BLaER1 (cell line): ENCODE measurements around the gene PHF21B.

Experiments
- H3K27ac ChIP-seq: shearing (Covaris generic); formaldehyde crosslinking; 2 replicates; pipeline ENCODE4 v1.8.1; 2022
- H3K27me3 ChIP-seq: shearing (Covaris generic); formaldehyde crosslinking; 2 replicates; pipeline ENCODE4 v1.8.1; 2022
- H3K36me3 ChIP-seq: shearing (Covaris generic); formaldehyde crosslinking; 2 replicates; pipeline ENCODE4 v1.8.1; 2022
- H3K4me1 ChIP-seq: shearing (Covaris generic); formaldehyde crosslinking; 2 replicates; pipeline ENCODE4 v1.8.1; 2022
- H3K4me2 ChIP-seq: shearing (Covaris generic); formaldehyde crosslinking; 2 replicates; pipeline ENCODE4 v1.8.1; 2022
- H3K4me3 ChIP-seq: shearing (Covaris generic); formaldehyde crosslinking; 2 replicates; pipeline ENCODE4 v1.8.1; 2022
- H3K9ac ChIP-seq: shearing (Covaris generic); formaldehyde crosslinking; 2 replicates; pipeline ENCODE4 v1.8.1; 2022
- H3K9me3 ChIP-seq: shearing (Covaris generic); formaldehyde crosslinking; 2 replicates; pipeline ENCODE4 v1.8.1; 2022
- H4K20me1 ChIP-seq: shearing (Covaris generic); formaldehyde crosslinking; 2 replicates; pipeline ENCODE4 v1.8.1; 2022
- Cebpa-rat ChIP-seq: shearing (Covaris generic); IDR thresholded peaks from 2 replicates; pipeline ENCODE4 v1.8.1; 2022

The PHF21B gene

DNA sequence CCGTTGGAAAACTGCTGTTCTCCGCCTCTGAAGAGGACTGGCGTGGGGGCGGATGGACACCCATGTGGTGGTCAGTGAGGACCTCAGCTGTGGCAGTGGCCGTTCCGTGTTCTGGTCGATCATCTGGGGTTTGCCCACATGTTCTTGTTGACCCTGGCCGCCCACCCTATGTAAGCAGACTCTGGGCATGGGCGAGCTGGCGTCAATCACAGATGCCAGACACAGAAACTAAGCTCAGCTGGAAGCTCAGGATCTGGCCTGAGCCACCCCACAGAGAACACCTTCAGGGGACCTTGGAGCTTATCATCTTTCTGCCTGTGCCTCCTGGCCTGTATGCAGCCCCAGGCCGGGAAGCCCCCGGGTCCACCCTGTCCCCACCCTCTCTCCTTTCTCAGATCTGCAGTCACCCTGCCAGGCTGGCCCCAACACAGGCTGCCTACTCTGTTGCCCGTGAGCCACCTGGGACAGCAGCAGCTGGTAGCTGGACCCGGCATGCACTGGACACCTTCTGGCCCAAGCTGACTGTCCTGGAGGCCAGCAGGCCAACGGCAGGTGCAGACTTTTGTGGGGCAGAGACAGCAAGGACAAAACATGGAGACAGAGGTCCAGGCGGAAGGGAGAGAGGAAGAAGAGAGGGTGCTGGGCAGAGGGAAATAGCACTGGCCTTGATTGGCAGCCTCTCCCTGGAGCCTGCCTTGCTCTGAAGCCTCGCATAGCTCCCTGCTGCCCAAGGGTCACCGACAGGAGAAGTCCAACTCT lies 91.5 kb downstream of the PHF21B start:
- no peaks in the 10 kb centered on the region for H4K20me1 ChIP-seq
- no peak overlapping the region for H3K9ac ChIP-seq
- H3K4me1 ChIP-seq, result no peaks in the 10 kb centered on the region
- no peak for TF ChIP-seq Cebpa-rat
- no peak overlapping the region for H3K27ac ChIP-seq
- H3K4me3 ChIP-seq, result no peak overlapping the region
- H3K4me2 ChIP-seq, result no peak overlapping the region
- H3K27me3 ChIP-seq, result no peaks in the 10 kb centered on the region
- no peaks in the 10 kb centered on the region for H3K9me3 ChIP-seq
- 0 out of 2 replicates have a peak, but pooled peaks cover 3% of the 10 kb centered on the region for H3K36me3 ChIP-seq

DNA sequence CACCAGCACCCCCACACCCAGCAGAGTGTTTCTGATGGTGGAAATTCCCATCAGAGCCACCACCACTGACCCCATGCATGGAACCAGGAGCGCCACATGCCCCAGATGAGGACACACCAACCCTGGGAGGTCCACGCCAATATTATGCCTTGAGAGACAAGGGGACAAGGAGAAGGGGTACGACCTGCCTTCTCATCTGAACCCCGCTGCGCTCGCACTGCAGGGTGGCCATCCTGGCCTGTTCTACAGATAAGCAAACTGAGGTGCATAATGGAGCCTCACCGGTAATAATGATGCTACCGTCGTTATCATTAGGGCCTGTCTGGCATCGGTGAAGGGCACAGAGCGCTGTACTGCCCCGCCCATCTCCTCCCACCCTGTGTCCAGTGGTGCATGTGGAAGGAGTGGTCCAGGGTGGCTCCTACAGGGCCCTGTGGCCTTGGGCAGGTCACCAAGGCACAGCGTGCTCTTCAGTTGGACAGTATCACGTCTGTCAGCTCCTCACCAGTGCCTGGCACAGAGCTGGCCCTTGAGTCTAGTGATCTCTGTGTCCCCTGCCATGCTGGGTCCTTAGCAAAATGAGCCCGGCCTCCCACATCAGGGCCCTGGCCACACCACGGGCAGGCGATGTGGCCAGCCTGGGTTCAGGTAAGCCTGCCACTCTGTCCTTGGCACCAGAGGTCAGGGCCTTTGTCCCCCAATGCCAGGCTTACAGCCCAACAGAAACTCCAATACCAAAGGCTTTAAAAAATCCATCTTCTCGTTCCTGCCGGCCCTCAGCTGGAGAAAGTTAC lies 92.2 kb downstream of the PHF21B start:
- no peak for TF ChIP-seq Cebpa-rat

DNA sequence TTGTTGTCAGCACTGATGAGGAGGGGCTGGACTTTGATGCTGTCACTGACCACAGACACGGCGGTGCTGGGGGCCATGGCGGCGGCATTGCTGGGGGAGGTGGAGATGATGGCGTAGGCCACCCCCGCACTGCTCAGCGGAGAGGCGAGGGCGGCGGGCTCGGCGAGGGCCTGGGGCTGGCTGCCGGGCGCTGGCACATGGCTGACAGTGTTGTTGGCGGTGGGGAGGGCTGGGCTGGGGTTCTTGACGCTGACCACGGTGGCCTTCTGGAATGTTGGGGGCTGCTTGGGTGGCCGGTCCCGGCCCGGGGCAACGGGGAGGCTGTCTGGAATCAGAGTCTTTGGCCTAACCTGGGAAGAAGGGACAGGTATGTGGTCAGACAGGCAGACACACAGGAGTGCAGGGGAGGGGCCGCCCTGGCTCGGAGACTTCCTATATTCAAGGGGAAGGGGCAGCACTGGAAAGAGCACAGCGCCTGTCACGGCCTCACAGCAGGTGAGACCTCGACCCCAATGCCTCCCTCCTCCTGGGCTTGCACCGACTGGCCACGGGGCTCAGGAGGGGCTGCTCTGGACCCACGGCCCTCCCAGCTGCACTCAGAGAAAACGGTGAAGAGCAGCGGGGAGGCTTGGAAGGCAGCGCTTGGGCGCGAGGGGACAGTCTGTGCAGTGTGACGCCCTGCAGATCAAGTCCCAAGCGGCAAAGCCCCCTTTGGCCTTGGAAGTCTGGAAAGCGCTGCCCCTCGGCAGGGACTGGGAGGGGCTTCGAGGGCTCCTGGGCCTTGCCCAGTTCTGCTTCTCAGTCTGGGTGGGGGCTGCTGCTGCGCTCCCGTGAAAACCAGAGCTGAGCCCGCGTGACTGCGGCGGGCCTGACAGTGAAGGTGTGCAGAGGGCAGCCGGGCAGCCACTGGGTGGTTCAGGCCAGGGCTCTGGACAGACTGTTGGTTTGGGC lies 93.2 kb downstream of the PHF21B start:
- no peak for TF ChIP-seq Cebpa-rat
- Histone ChIP-seq H3K4me2 (no peak overlapping the region), H3K4me3 (no peak overlapping the region), H3K36me3 (peaks cover 17% of the 10 kb centered on the region), H3K9me3 (peaks cover 9% of the 10 kb centered on the region), H3K4me1 (no peaks in the 10 kb centered on the region), H4K20me1 (no peaks in the 10 kb centered on the region), H3K27ac (no peak overlapping the region), H3K27me3 (no peaks in the 10 kb centered on the region), H3K9ac (no peak overlapping the region)

More for the DNA sequence above, 92.2 kb downstream of the PHF21B start:
- Histone ChIP-seq H3K4me2 (no peak overlapping the region), H4K20me1 (no peaks in the 10 kb centered on the region), H3K9ac (no peak overlapping the region), H3K36me3 (0 out of 2 replicates have a peak, but pooled peaks cover 7% of the 10 kb centered on the region), H3K27ac (no peak overlapping the region), H3K4me1 (no peaks in the 10 kb centered on the region), H3K4me3 (no peak overlapping the region), H3K9me3 (no peaks in the 10 kb centered on the region), H3K27me3 (no peaks in the 10 kb centered on the region)

DNA sequence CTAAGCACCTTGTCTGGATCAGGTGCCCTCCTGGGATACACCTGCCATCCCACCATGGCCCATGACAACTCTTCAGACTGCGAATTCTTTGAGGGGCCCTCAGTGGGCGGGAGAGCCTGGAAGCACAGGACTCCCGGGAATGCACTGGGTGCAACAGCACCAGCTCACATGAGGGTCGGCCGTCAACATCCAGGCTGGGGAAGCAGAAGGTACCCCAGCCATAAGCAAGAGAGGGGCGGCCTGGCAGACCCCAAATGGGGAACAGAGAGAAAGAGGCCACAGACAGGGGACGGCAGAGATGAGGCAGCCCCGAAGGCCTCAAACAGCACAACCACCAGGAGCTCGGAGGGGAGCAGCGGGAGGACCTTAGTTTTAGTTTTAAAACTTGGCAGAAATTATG lies 94.4 kb downstream of the PHF21B start:
- H3K4me1 ChIP-seq, result no peaks in the 10 kb centered on the region
- no peak overlapping the region for H3K4me3 ChIP-seq
- peaks cover 28% of the 10 kb centered on the region for H3K36me3 ChIP-seq
- H3K4me2 ChIP-seq, result no peak overlapping the region
- TF ChIP-seq Cebpa-rat, result no peak
- no peaks in the 10 kb centered on the region for H4K20me1 ChIP-seq
- no peak overlapping the region for H3K9ac ChIP-seq
- H3K27me3 ChIP-seq, result no peaks in the 10 kb centered on the region
- peaks cover 20% of the 10 kb centered on the region for H3K9me3 ChIP-seq
- no peak overlapping the region for H3K27ac ChIP-seq

DNA sequence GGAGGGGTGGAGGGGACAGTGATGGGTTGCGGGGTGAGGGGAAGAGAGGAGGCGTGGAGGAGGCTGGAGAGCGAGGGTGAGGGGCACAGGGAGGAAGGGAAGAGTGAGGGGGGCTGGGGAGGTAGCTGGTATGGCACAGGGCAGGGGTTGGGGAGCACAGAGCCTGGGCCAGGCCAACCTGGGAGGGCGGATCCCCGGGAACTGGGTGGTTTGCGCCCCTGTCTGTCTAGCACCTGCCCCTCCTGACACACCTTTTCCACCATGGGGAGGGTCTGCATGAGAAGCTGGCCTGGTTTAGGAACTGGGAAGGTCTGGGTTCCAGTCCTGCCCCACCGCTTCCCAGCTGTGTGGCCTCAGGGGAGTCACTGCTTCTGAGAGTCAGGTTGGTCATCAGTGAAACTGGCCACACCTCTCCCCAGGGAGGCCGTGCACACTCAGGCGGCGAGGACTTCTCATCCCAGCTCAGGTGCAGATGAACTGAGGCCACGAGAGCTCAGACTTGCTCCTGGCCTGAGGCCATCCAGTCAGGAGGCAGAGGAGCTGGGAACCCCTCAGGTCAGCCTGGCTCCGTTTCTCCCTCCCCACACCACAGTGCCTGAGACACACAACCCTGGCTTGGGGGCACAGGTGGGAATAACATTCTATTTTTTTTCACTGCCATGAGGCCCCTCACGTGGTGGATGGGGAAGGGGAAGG lies 95.6 kb downstream of the PHF21B start:
- H3K27ac ChIP-seq, result no peak overlapping the region
- H3K9ac ChIP-seq, result no peak overlapping the region
- no peak overlapping the region for H3K4me3 ChIP-seq
- H3K27me3 ChIP-seq, result no peaks in the 10 kb centered on the region
- peaks cover 26% of the 10 kb centered on the region for H3K9me3 ChIP-seq
- TF ChIP-seq Cebpa-rat, result no peak
- no peak overlapping the region for H3K4me2 ChIP-seq
- no peaks in the 10 kb centered on the region for H3K4me1 ChIP-seq
- no peaks in the 10 kb centered on the region for H4K20me1 ChIP-seq
- H3K36me3 ChIP-seq, result peaks cover 30% of the 10 kb centered on the region

DNA sequence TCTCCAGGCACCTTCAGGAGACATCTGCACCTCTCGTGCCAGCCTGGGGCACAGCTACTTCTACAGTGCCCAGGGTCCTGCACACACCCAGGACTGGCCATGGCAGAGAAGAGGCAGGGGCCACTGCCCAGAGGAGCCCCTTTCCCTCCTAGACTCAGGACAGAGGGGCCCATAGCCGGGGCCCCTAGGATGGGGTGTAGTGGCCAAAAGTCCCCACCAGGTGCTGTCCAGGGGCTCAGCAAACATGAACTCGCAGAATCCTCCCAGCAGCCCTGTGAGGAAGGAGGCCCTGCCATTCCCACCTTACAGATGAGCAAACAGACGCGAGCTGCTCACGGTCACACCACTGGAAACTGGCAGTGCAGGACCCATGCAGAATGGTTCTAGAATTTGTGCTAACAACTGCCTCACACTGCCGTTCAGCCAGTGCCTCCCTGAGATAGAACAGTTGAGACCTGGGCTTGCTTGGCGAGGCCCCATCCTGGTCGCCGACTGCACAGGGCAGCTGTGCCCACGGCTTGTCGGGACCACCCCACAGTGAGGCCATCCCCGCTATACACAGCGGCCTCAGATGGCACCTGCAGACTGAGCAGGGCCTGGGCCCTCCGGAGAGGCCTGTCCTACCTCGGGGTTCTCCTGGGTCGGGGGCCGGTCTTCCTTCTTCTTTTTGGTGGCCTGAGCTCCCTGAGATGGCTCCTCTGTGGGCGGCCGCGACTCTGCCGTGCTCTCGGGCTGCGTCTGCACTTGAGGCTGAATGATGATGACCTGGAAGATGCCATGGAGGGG lies 96.4 kb downstream of the PHF21B start:
- peaks cover 26% of the 10 kb centered on the region for H3K9me3 ChIP-seq
- H3K36me3 ChIP-seq, result peaks cover 30% of the 10 kb centered on the region
- H3K27ac ChIP-seq, result no peak overlapping the region
- H3K4me2 ChIP-seq, result no peak overlapping the region
- H3K4me1 ChIP-seq, result no peaks in the 10 kb centered on the region
- no peaks in the 10 kb centered on the region for H3K27me3 ChIP-seq
- no peak overlapping the region for H3K9ac ChIP-seq
- H4K20me1 ChIP-seq, result no peaks in the 10 kb centered on the region
- no peak for TF ChIP-seq Cebpa-rat
- H3K4me3 ChIP-seq, result no peak overlapping the region

DNA sequence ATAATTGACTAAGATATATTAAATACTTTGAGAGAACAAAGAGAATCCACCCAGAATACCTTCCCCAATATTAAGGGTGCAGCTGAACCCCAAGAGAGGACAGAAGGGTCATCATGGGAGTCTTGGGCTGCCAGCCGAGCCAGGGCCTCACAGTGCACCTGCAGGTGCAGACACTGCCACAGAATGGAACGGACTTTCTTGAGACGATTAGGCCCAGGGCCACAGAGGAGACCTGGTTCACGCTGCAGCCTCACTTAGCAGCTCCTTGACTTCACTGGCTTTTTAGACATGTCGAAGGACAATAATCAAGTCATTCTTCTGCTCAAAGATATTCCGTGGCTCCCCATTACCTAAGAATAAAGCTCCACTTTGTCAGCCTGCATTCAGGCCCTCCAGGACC lies 100.6 kb downstream of the PHF21B start:
- Histone ChIP-seq H3K4me3 (no peak overlapping the region), H3K27me3 (no peaks in the 10 kb centered on the region), H3K36me3 (peaks cover 30% of the 10 kb centered on the region)

More for the DNA sequence above, 100.6 kb downstream of the PHF21B start:
- no peaks in the 10 kb centered on the region for H4K20me1 ChIP-seq
- H3K9me3 ChIP-seq, result peaks cover 26% of the 10 kb centered on the region
- H3K4me2 ChIP-seq, result no peak overlapping the region
- H3K27ac ChIP-seq, result no peak overlapping the region
- peaks cover 12% of the 10 kb centered on the region for H3K4me1 ChIP-seq
- no peak overlapping the region for H3K9ac ChIP-seq
- TF ChIP-seq Cebpa-rat, result no peak
